A673 (cell line): ENCODE data around the gene PPY. TPM values are rescaled to one million over a fixed set of nuclear protein-coding genes. Genes with fewer than 3 reads are reported as not detected.

Experiments
- BruUV-seq: library from RNA; stranded (reverse); fragments of 400-500 nt; replicated peaks from 2 replicates; lab custom pipeline; 2021; lab: Mats Ljungman, UMichigan
- CTCF ChIA-PET: fragments of 300-600 bp; sonication (Branson Sonifier 250); formaldehyde crosslinking; loops from one replicate; lab custom pipeline; 2022; ENCODE audit warnings: antibody characterized with exemption; lab: Charles Lee
- POLR2A ChIA-PET: fragments of 300-600 bp; sonication (Branson Sonifier 250); formaldehyde crosslinking; loops from one replicate; lab custom pipeline; 2022; ENCODE audit warnings: antibody characterized with exemption; ENCODE audit not compliant: low non-redundant PET; lab: Charles Lee
- DNase-seq: peaks from one replicate; pipeline ENCODE4 v3.0.0-alpha.2; 2015; ENCODE audit warnings: low spot score
- H3K27ac ChIP-seq: fragments of 200-600 bp; sonication (generic); 2 replicates; pipeline ENCODE4 v1.5.1; 2016; ENCODE audit warnings: mixed run types, low read depth, mild to moderate bottlenecking, mixed read lengths, antibody characterized with exemption, low read length; ENCODE audit not compliant: poor library complexity, severe bottlenecking
- H3K27me3 ChIP-seq: fragments of 200-600 bp; sonication (generic); replicated peaks from 2 replicates; pipeline ENCODE4 v1.6.1; 2017; ENCODE audit warnings: mixed run types, low read depth, mild to moderate bottlenecking, mixed read lengths, antibody characterized with exemption, low read length; ENCODE audit not compliant: insufficient read depth, poor library complexity
- H3K36me3 ChIP-seq: fragments of 200-600 bp; sonication (generic); 2 replicates; pipeline ENCODE4 v1.6.1; 2016; ENCODE audit warnings: mixed run types, mild to moderate bottlenecking, mixed read lengths, antibody characterized with exemption, low read length; ENCODE audit not compliant: insufficient read depth, poor library complexity, severe bottlenecking
- H3K4me1 ChIP-seq: fragments of 200-600 bp; sonication (generic); 2 replicates; pipeline ENCODE4 v1.6.1; 2017; ENCODE audit warnings: mixed run types, mild to moderate bottlenecking, mixed read lengths, antibody characterized with exemption, low read length; ENCODE audit not compliant: insufficient read depth, poor library complexity, severe bottlenecking
- H3K4me3 ChIP-seq: fragments of 200-600 bp; sonication (generic); 2 replicates; pipeline ENCODE4 v1.5.1; 2016; ENCODE audit warnings: low read depth, mixed run types, mild to moderate bottlenecking, mixed read lengths, low read length; ENCODE audit not compliant: poor library complexity, severe bottlenecking
- H3K9me3 ChIP-seq: fragments of 200-600 bp; sonication (generic); 2 replicates; pipeline ENCODE4 v1.6.1; 2016; ENCODE audit warnings: mixed run types, low read depth, mild to moderate bottlenecking, mixed read lengths, antibody characterized with exemption, low read length; ENCODE audit not compliant: poor library complexity, severe bottlenecking
- EZH2 ChIP-seq: fragments of 200-600 bp; sonication (generic); IDR thresholded peaks from 2 replicates; pipeline ENCODE4 v1.6.1; 2017; ENCODE audit warnings: borderline replicate concordance, low read depth, mild to moderate bottlenecking, mixed read lengths, antibody characterized with exemption, low read length; ENCODE audit not compliant: poor library complexity, severe bottlenecking
- intact Hi-C: fragments of 100-400 bp; cut with micrococcal nuclease; formaldehyde crosslinking; loops from one replicate; pipeline ENCODE4 v1.10.0; 2022; ENCODE audit not compliant: unreplicated experiment
- total RNA-seq: library from RNA; stranded (reverse); gene quantifications from 2 replicates; pipeline ENCODE4 v1.2.3, GENCODE V29; 2021
- TF ChIP-seq, protein P1 (sequence below): fragments of 300-800, 200-600 bp; sonication (generic); conservative IDR thresholded peaks from 2 replicates; pipeline ENCODE4 v1.5.1; 2017; ENCODE audit warnings: low read depth, mild to moderate bottlenecking, antibody characterized with exemption, low read length, moderate library complexity, mixed read lengths

PPY gene
- total RNA-seq, 1 experiment from 2014 or later = not detected

DNA sequence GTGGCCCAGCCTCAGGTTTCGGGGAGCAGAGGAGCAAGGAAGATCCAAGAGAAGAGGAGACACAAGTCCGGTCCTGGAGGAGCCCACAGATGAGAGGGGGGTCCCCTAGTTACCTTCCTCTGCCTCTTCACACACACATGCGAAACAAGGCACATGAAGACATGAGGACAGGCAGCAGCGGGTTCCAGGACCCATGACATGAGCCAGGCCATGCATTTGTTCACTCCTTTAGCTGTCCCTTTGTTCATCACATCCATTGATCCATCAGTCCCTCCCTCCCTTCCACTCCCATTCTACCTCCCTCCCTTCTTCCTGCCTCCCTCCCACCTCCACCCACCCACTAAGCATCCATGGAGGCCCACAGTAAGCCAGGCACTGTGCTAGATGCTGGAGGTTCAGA lies 9.4 kb downstream of the PPY start:
- no peak for TF ChIP-seq EZH2
- TF ChIP-seq, protein P1, sequence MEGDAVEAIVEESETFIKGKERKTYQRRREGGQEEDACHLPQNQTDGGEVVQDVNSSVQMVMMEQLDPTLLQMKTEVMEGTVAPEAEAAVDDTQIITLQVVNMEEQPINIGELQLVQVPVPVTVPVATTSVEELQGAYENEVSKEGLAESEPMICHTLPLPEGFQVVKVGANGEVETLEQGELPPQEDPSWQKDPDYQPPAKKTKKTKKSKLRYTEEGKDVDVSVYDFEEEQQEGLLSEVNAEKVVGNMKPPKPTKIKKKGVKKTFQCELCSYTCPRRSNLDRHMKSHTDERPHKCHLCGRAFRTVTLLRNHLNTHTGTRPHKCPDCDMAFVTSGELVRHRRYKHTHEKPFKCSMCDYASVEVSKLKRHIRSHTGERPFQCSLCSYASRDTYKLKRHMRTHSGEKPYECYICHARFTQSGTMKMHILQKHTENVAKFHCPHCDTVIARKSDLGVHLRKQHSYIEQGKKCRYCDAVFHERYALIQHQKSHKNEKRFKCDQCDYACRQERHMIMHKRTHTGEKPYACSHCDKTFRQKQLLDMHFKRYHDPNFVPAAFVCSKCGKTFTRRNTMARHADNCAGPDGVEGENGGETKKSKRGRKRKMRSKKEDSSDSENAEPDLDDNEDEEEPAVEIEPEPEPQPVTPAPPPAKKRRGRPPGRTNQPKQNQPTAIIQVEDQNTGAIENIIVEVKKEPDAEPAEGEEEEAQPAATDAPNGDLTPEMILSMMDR = no peak
- intact Hi-C loops = no loop called here
- H3K36me3 ChIP-seq = no peaks in the 10 kb centered on the region
- no peaks in the 10 kb centered on the region for H3K4me1 ChIP-seq
- H3K27me3 ChIP-seq = no peaks in the 10 kb centered on the region
- H3K4me3 ChIP-seq = no peak overlapping the region
- POLR2A ChIA-PET = no interaction called here
- no peak for DNase-seq
- BruUV-seq = no TSS peak
- CTCF ChIA-PET = no interaction called here
- no peaks in the 10 kb centered on the region for H3K9me3 ChIP-seq
- no peak overlapping the region for H3K27ac ChIP-seq

DNA sequence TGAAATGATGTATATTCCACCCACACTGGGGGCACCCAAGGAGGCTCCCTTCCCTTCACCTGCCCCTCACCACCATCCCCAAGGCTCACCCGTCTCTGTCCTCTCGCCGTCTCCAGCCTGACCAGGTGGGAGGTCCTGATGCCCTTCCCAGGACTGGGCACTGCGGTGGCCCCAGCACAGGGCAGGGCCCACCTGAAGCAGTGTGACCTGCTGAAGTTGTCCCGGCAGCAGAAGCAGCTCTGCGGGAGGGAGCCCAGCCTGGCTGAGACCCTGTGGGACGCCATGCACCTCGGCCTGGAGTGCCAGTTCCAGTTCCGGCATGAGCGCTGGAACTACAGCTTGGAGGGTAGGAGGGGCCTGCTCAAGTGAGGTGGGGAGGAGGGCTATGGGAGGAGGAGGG lies 9.9 kb downstream of the PPY start:
- intact Hi-C loops = no loop called here

GRCh38 chr17:43931062-43931571 lies 11.2 kb downstream of the PPY start:
- TF ChIP-seq, protein P1 = no peak
- TF ChIP-seq EZH2 = no peak
- H3K9me3 ChIP-seq = no peaks in the 10 kb centered on the region
- no TSS peak for BruUV-seq
- intact Hi-C loops = no loop called here
- H3K27ac ChIP-seq = no peak overlapping the region
- H3K4me3 ChIP-seq = no peak overlapping the region
- ChIA-PET POLR2A (no interaction called here), CTCF (no interaction called here)
- no peaks in the 10 kb centered on the region for H3K36me3 ChIP-seq
- no peaks in the 10 kb centered on the region for H3K27me3 ChIP-seq
- no peak for DNase-seq
- H3K4me1 ChIP-seq = no peaks in the 10 kb centered on the region

More for the DNA sequence above, 9.9 kb downstream of the PPY start:
- BruUV-seq = no TSS peak
- Histone ChIP-seq H3K27ac (no peak overlapping the region), H3K27me3 (no peaks in the 10 kb centered on the region), H3K4me1 (no peaks in the 10 kb centered on the region), H3K9me3 (no peaks in the 10 kb centered on the region), H3K4me3 (no peak overlapping the region), H3K36me3 (no peaks in the 10 kb centered on the region)
- CTCF ChIA-PET = no interaction called here
- TF ChIP-seq, protein P1 = no peak
- POLR2A ChIA-PET = no interaction called here
- no peak for DNase-seq
